Esophagus muscularis mucosa (tissue), 4 donors: ENCODE data around the gene SIRPA. TPM values are rescaled to one million over a fixed set of nuclear protein-coding genes. Genes with fewer than 3 reads are reported as not detected.

ENCODE experiments used
- DNase-seq: peaks from one replicate; pipeline ENCODE4 v3.0.0-alpha.2; 2017; ENCODE audit errors: extremely low spot score
- H3K27ac ChIP-seq, 4 donors: fragments of 200-600 bp; sonication (generic); replicated peaks in 1 of 4; 1 replicate in 3 of 4; 2 replicates in 1 of 4; pipeline ENCODE4 v1.5.1; 2016 to 2019; ENCODE audit warnings: mild to moderate bottlenecking in 1 of 4
- H3K27me3 ChIP-seq, 4 donors: fragments of 200-600 bp; sonication (generic); one replicate each; pipeline versions ENCODE4 v1.5.1 to v1.6.0; 2016 to 2019
- H3K36me3 ChIP-seq, 4 donors: fragments of 200-600 bp; sonication (generic); one replicate each; pipeline ENCODE4 v1.5.1; 2016 to 2019
- H3K4me1 ChIP-seq, 4 donors: fragments of 200-600 bp; sonication (generic); one replicate each; pipeline ENCODE4 v1.5.1; 2016 to 2019
- H3K4me3 ChIP-seq, 4 donors: fragments of 200-600 bp; sonication (generic); 1 replicate in 2 of 4; 2 replicates in 2 of 4; pipeline ENCODE4 v1.5.1; 2016 to 2019; ENCODE audit warnings: mild to moderate bottlenecking in 4 of 4, moderate library complexity in 1 of 4
- H3K9me3 ChIP-seq, 4 donors: fragments of 200-600 bp; sonication (generic); 1 replicate in 3 of 4; 2 replicates in 1 of 4; pipeline ENCODE4 v1.5.1; 2016 to 2019
- CTCF ChIP-seq, 3 experiments: fragments of 200-600 bp in 2 of 3; fragments of 450-650 bp in 1 of 3; sonication (generic) in 2 of 3; IDR thresholded peaks; one replicate each; pipeline ENCODE4 v1.5.1; 2017 to 2019; ENCODE audit warnings: antibody characterized with exemption in 3 of 3, mild to moderate bottlenecking in 2 of 3, moderate library complexity in 1 of 3
- EP300 ChIP-seq: sonication (generic); formaldehyde crosslinking; IDR thresholded peaks from one replicate; pipeline ENCODE4 v1.6.1; 2017; ENCODE audit warnings: antibody characterized with exemption
- POLR2A ChIP-seq: fragments of 450-650 bp; IDR thresholded peaks from one replicate; pipeline ENCODE4 v1.6.1; 2017; ENCODE audit warnings: antibody characterized with exemption, moderate library complexity, mild to moderate bottlenecking, low read depth
- POLR2AphosphoS5 ChIP-seq, 2 donors: sonication (generic); formaldehyde crosslinking; IDR thresholded peaks; one replicate each; pipeline ENCODE4 v1.6.1; 2017; ENCODE audit warnings: antibody characterized with exemption in 2 of 2
- WGBS: methylation state at CpG from one replicate; pipeline ENCODE4 v1.1.5; 2018; 5-methylcytosine and 5-hydroxymethylcytosine counted together
- intact Hi-C: fragments of 100-400 bp; cut with DNase I; formaldehyde crosslinking; loops from one replicate; pipeline ENCODE4 v1.15.1; 2023
- total RNA-seq, 4 donors: library from RNA; depleted of rRNA; stranded (reverse); fragments of >200 nt; gene quantifications; one replicate each; pipeline versions ENCODE4 v1.1.0 to v1.2.1, GENCODE V29; 2016

SIRPA gene
- total RNA-seq, 4 donors from 2014 or later: 19.5 to 39.8 (median 32.5) TPM

- H3K4me1 ChIP-seq: no peaks in the 10 kb centered on the region
- H3K4me3 ChIP-seq: no peak overlapping the region
- no peak for TF ChIP-seq POLR2A
- no peak for TF ChIP-seq CTCF (IDR thresholded peaks at IDR 0.05)
- TF ChIP-seq POLR2AphosphoS5 (IDR thresholded peaks at IDR 0.05): no peak
- TF ChIP-seq EP300: no peak
- DNase-seq: no peak
- WGBS: 68% methylated on average over 11 of the region's 15 CpGs
- no peaks in the 10 kb centered on the region for H3K9me3 ChIP-seq
- H3K27ac ChIP-seq: no peak overlapping the region
- H3K27me3 ChIP-seq: peaks cover 0 to 27% (median 0%) of the 10 kb centered on the region in 4 donors
- intact Hi-C loops: no loop called here
- no peaks in the 10 kb centered on the region for H3K36me3 ChIP-seq
These were observed 78.6 kb downstream of the SIRPA start for GRCh38 chr20:1973601-1974440.

- intact Hi-C loops: no loop called here
- Histone ChIP-seq H3K27me3 (peaks cover 0 to 37% (median 0%) of the 10 kb centered on the region in 4 donors), H3K4me3 (no peak overlapping the region), H3K36me3 (no peaks in the 10 kb centered on the region), H3K27ac (no peak overlapping the region), H3K9me3 (no peaks in the 10 kb centered on the region), H3K4me1 (no peaks in the 10 kb centered on the region)
- 94% methylated on average over 11 of the region's 11 CpGs for WGBS
- TF ChIP-seq POLR2AphosphoS5 (IDR thresholded peaks at IDR 0.05): no peak
- TF ChIP-seq CTCF (IDR thresholded peaks at IDR 0.05): no peak
- TF ChIP-seq POLR2A: no peak
- no peak for DNase-seq
These were observed 80.1 kb downstream of the SIRPA start for GRCh38 chr20:1975291-1975690.

GRCh38 chr20:1979106-1979778 lies 84.0 kb downstream of the SIRPA start:
- no peak for DNase-seq
- no peaks in the 10 kb centered on the region for H3K4me1 ChIP-seq
- no peak overlapping the region for H3K4me3 ChIP-seq
- intact Hi-C loops: no loop called here
- no peaks in the 10 kb centered on the region for H3K36me3 ChIP-seq
- peaks cover 0 to 36% (median 0%) of the 10 kb centered on the region in 4 donors for H3K27me3 ChIP-seq
- WGBS: 60% methylated on average over 3 of the region's 3 CpGs
- H3K9me3 ChIP-seq: no peaks in the 10 kb centered on the region
- no peak for TF ChIP-seq POLR2AphosphoS5 (IDR thresholded peaks at IDR 0.05)
- no peak for TF ChIP-seq EP300
- TF ChIP-seq POLR2A: no peak
- TF ChIP-seq CTCF (IDR thresholded peaks at IDR 0.05): no peak
- no peak overlapping the region for H3K27ac ChIP-seq

- no peak overlapping the region for H3K27ac ChIP-seq
- intact Hi-C loops: no loop called here
- no peak overlapping the region for H3K4me3 ChIP-seq
- no peak for DNase-seq
- peaks cover 0 to 44% (median 0%) of the 10 kb centered on the region in 4 donors for H3K27me3 ChIP-seq
- TF ChIP-seq POLR2A (no peak), EP300 (no peak), CTCF (IDR thresholded peaks at IDR 0.05) (no peak), POLR2AphosphoS5 (IDR thresholded peaks at IDR 0.05) (no peak)
- 88% methylated on average over 4 of the region's 5 CpGs for WGBS
- no peaks in the 10 kb centered on the region for H3K9me3 ChIP-seq
- H3K36me3 ChIP-seq: no peaks in the 10 kb centered on the region
- no peaks in the 10 kb centered on the region for H3K4me1 ChIP-seq
These were observed 87.5 kb downstream of the SIRPA start for GRCh38 chr20:1982686-1983085.
